Measurements from ENCODE around the gene RFT1.

Gene RFT1

GRCh38 chr3:53130179-53131061 is at the start of gene RFT1:
Gene RFT1, minus strand, starts transcription at chr3:53130435. Its CDS starts 35 bp downstream, at chr3:53130400.
- DNase-seq = peak; percentile 94 to 99

- DNase-seq = no peak
Observed at GRCh38 chr3:53179580-53179979, 49.3 kb upstream of the RFT1 start.

- DNase-seq = no peak
Observed at GRCh38 chr3:53178246-53178645, 48.0 kb upstream of the RFT1 start.

- no peak for DNase-seq
Observed at GRCh38 chr3:53175613-53176540, 45.6 kb upstream of the RFT1 start.

- DNase-seq = no peak
Observed at GRCh38 chr3:53174346-53175250, 44.4 kb upstream of the RFT1 start.

GRCh38 chr3:53173107-53173506 is 42.9 kb upstream of the RFT1 start:
- no peak for DNase-seq

- DNase-seq = peak in 1 of 2 donors; percentile 68
Observed at GRCh38 chr3:53171827-53172505, 41.7 kb upstream of the RFT1 start.

GRCh38 chr3:53171064-53171418 is 40.8 kb upstream of the RFT1 start:
- DNase-seq = no peak

GRCh38 chr3:53170325-53171063 is 40.3 kb upstream of the RFT1 start:
- DNase-seq = peak; percentile 89 to 95

GRCh38 chr3:53169832-53170324 is 39.6 kb upstream of the RFT1 start:
- DNase-seq = peak in 1 of 2 donors; percentile 49

- peak; percentile 44 to 62 for DNase-seq
Observed at GRCh38 chr3:53169045-53169831, 39.0 kb upstream of the RFT1 start.

GRCh38 chr3:53168175-53168923 is 38.1 kb upstream of the RFT1 start:
- DNase-seq = peak; percentile 56 to 73

GRCh38 chr3:53167418-53168174 is 37.4 kb upstream of the RFT1 start:
- DNase-seq = no peak

GRCh38 chr3:53166781-53167291 is 36.6 kb upstream of the RFT1 start:
- DNase-seq = peak; percentile 76 to 81

- no peak for DNase-seq
Observed at GRCh38 chr3:53166206-53166605, 36.0 kb upstream of the RFT1 start.

- DNase-seq = no peak
Observed at GRCh38 chr3:53164911-53165310, 34.7 kb upstream of the RFT1 start.

- no peak for DNase-seq
Observed at GRCh38 chr3:53163444-53164387, 33.5 kb upstream of the RFT1 start.
